H1 (cell line): Measurements from ENCODE around the gene ACACB. TPM values are rescaled to one million over a fixed set of nuclear protein-coding genes. Genes with fewer than 3 reads are reported as not detected.

Experiments
- CTCF ChIA-PET: fragments of 300-600 bp; sonication (Branson Sonifier 250); formaldehyde crosslinking; loops from one replicate; lab custom pipeline; 2021; ENCODE audit not compliant: partially characterized antibody; lab: Charles Lee
- POLR2A ChIA-PET: fragments of 300-600 bp; sonication (Branson Sonifier 250); formaldehyde crosslinking; loops from one replicate; lab custom pipeline; 2021; ENCODE audit warnings: inconsistent platforms; ENCODE audit not compliant: partially characterized antibody; lab: Charles Lee
- DNase-seq, 2 experiments: peaks; one replicate each; pipeline versions ENCODE4 v3.0.0 to v3.0.0-alpha.2; 2010 to 2022; ENCODE audit warnings: low spot score in 2 of 2, low read depth in 1 of 2, mixed read lengths in 1 of 2
- FAIRE-seq: peaks from 2 replicates; lab custom pipeline; 2011; peaks lifted over from hg19 to GRCh38; lab: Jason Lieb, UNC
- H2AFZ ChIP-seq: 2 replicates; pipeline ENCODE4 v1.8.1; 2012; ENCODE audit warnings: low read length, inconsistent platforms
- H2AK5ac ChIP-seq: 2 replicates; pipeline ENCODE4 v1.6.1; 2013; ENCODE audit warnings: low read depth, low read length
- H2BK120ac ChIP-seq: replicated peaks from 2 replicates; pipeline ENCODE3; 2013; ENCODE audit warnings: low read depth, low read length, inconsistent platforms
- H2BK12ac ChIP-seq: 2 replicates; pipeline ENCODE4 v1.6.1; 2013; ENCODE audit warnings: low read depth, low read length
- H2BK15ac ChIP-seq: 2 replicates; pipeline ENCODE4 v1.6.1; 2013; ENCODE audit warnings: low read length
- H2BK20ac ChIP-seq: 2 replicates; pipeline ENCODE4 v1.6.1; 2013; ENCODE audit warnings: low read length
- H2BK5ac ChIP-seq: 2 replicates; pipeline ENCODE4 v1.6.1; 2013; ENCODE audit warnings: low read depth, low read length
- H3K14ac ChIP-seq: 2 replicates; pipeline ENCODE4 v1.6.1; 2013; ENCODE audit warnings: inconsistent platforms; ENCODE audit not compliant: insufficient read length
- H3K18ac ChIP-seq: 2 replicates; pipeline ENCODE4 v1.6.1; 2013; ENCODE audit warnings: low read length; ENCODE audit errors: extremely low read depth
- H3K23ac ChIP-seq: 2 replicates; pipeline ENCODE4 v1.6.1; 2013; ENCODE audit warnings: inconsistent platforms; ENCODE audit not compliant: insufficient read length
- H3K23me2 ChIP-seq: 2 replicates; pipeline ENCODE4 v1.6.1; 2013; ENCODE audit warnings: low read depth, low read length
- H3K27ac ChIP-seq: 2 replicates; pipeline ENCODE4 v1.6.1; 2011; ENCODE audit warnings: low read depth, low read length, inconsistent platforms
- H3K27me3 ChIP-seq, 4 experiments: replicated peaks in 1 of 4; 1 replicate in 1 of 4; 2 replicates in 3 of 4; pipeline versions ENCODE4 v1.6.1 to v1.8.1; 2011 to 2013; ENCODE audit warnings: low read length in 3 of 4, mild to moderate bottlenecking in 3 of 4, inconsistent platforms in 2 of 4, mixed read lengths in 2 of 4, moderate library complexity in 1 of 4; ENCODE audit not compliant: control insufficient read depth in 3 of 4, insufficient read depth in 3 of 4; ENCODE audit errors: extremely low read depth in 1 of 4
- H3K36me3 ChIP-seq, 4 experiments: 2 replicates each; pipeline versions ENCODE4 v1.6.1 to v1.8.1; 2011 to 2013; ENCODE audit warnings: mild to moderate bottlenecking in 4 of 4, low read length in 3 of 4, moderate library complexity in 2 of 4, control low read depth in 1 of 4, inconsistent platforms in 1 of 4; ENCODE audit not compliant: insufficient read depth in 4 of 4, control insufficient read depth in 2 of 4
- H3K4ac ChIP-seq: replicated peaks from 2 replicates; pipeline ENCODE3; 2013; ENCODE audit warnings: low read length, low read depth, mixed read lengths, inconsistent platforms; ENCODE audit not compliant: insufficient read length
- H3K4me1 ChIP-seq, 4 experiments: replicated peaks in 1 of 4; 1 replicate in 1 of 4; 2 replicates in 3 of 4; pipeline versions ENCODE4 v1.6.1 to v1.8.1; 2011 to 2013; ENCODE audit warnings: low read length in 3 of 4, inconsistent platforms in 2 of 4, mixed read lengths in 1 of 4; ENCODE audit not compliant: insufficient read depth in 4 of 4, control insufficient read depth in 3 of 4
- H3K4me2 ChIP-seq, 2 experiments: 2 replicates each; pipeline versions ENCODE4 v1.6.1 to v1.8.1; 2011 to 2013; ENCODE audit warnings: low read depth in 2 of 2, low read length in 2 of 2, control low read depth in 1 of 2, inconsistent platforms in 1 of 2, mild to moderate bottlenecking in 1 of 2; ENCODE audit not compliant: insufficient read depth in 1 of 2
- H3K4me3 ChIP-seq, 4 experiments: fragments of 200-600, 300-600 bp in 1 of 4; sonication (generic), shearing (Covaris generic), sonication (Bioruptor Twin) in 1 of 4; 2 replicates each; pipeline versions ENCODE4 v1.5.1 to v1.8.1; 2011 to 2016; ENCODE audit warnings: low read length in 4 of 4, low read depth in 3 of 4, control low read depth in 2 of 4, inconsistent platforms in 2 of 4, mild to moderate bottlenecking in 2 of 4, mixed read lengths in 1 of 4, moderate library complexity in 1 of 4; ENCODE audit not compliant: insufficient read depth in 2 of 4; ENCODE audit errors: extremely low read depth in 1 of 4
- H3K56ac ChIP-seq: replicated peaks from 2 replicates; pipeline ENCODE3; 2013; ENCODE audit warnings: low read depth, mild to moderate bottlenecking, mixed read lengths, low read length, inconsistent platforms; ENCODE audit not compliant: insufficient read length
- H3K79me1 ChIP-seq: 2 replicates; pipeline ENCODE4 v1.6.1; 2013; ENCODE audit warnings: low read depth, low read length, control low read depth
- H3K79me2 ChIP-seq, 2 experiments: 2 replicates each; pipeline versions ENCODE4 v1.6.1 to v1.8.1; 2012 to 2013; ENCODE audit warnings: low read length in 2 of 2, mild to moderate bottlenecking in 2 of 2, inconsistent platforms in 1 of 2; ENCODE audit not compliant: insufficient read depth in 2 of 2, control insufficient read depth in 1 of 2
- H3K9ac ChIP-seq, 4 experiments: replicated peaks in 1 of 4; 1 replicate in 1 of 4; 2 replicates in 3 of 4; pipeline versions ENCODE4 v1.6.1 to v1.8.1; 2011 to 2013; ENCODE audit warnings: low read depth in 3 of 4, low read length in 3 of 4, control low read depth in 2 of 4, mild to moderate bottlenecking in 2 of 4, moderate library complexity in 2 of 4, inconsistent platforms in 1 of 4; ENCODE audit errors: extremely low read depth in 1 of 4
- H3K9me3 ChIP-seq, 2 experiments: 2 replicates each; pipeline versions ENCODE4 v1.6.1 to v1.8.1; 2012 to 2013; ENCODE audit warnings: mild to moderate bottlenecking in 2 of 2, moderate library complexity in 2 of 2, control low read depth in 1 of 2, inconsistent platforms in 1 of 2, low read depth in 1 of 2, low read length in 1 of 2, mixed read lengths in 1 of 2; ENCODE audit not compliant: insufficient read depth in 2 of 2
- H4K20me1 ChIP-seq, 2 experiments: replicated peaks in 1 of 2; 2 replicates each; pipeline versions ENCODE3 to v1.8.1; 2011 to 2013; ENCODE audit warnings: inconsistent platforms in 2 of 2, low read length in 2 of 2, mild to moderate bottlenecking in 1 of 2; ENCODE audit not compliant: insufficient read depth in 2 of 2, control insufficient read depth in 1 of 2
- H4K5ac ChIP-seq: 2 replicates; pipeline ENCODE4 v1.6.1; 2013; ENCODE audit warnings: low read length, low read depth, mixed read lengths, inconsistent platforms; ENCODE audit not compliant: insufficient read length
- H4K8ac ChIP-seq: 2 replicates; pipeline ENCODE4 v1.8.0; 2013; ENCODE audit warnings: mild to moderate bottlenecking, moderate library complexity, low read length, inconsistent platforms; ENCODE audit not compliant: insufficient read depth; ENCODE audit errors: extremely low read depth
- H4K91ac ChIP-seq: replicated peaks from 2 replicates; pipeline ENCODE3; 2013; ENCODE audit warnings: low read length, mixed read lengths, inconsistent platforms; ENCODE audit not compliant: insufficient read length
- WGBS, 2 experiments: shearing (Covaris generic) in 1 of 2; methylation state at CpG; one replicate each; pipeline versions ENCODE4 v1.1.6 to v1.1.7; 2013 to 2015; ENCODE audit warnings: low lambda C conversion rate in 2 of 2, mixed read lengths in 2 of 2, inconsistent platforms in 1 of 2, low coverage in 1 of 2, missing lambda C conversion rate in 1 of 2; ENCODE audit not compliant: insufficient replicate concordance in 2 of 2, insufficient coverage in 1 of 2, insufficient read length in 1 of 2; ENCODE audit errors: extremely low coverage in 1 of 2, missing lambda C conversion rate in 1 of 2; 5-methylcytosine and 5-hydroxymethylcytosine counted together
- polyA plus RNA-seq, 7 experiments: library from polyadenylated mRNA; depleted of rRNA in 3 of 7; stranded (reverse) in 5 of 7; unstranded in 2 of 7; fragments of >200 nt in 5 of 7; fragments of 200-250 nt in 2 of 7; gene quantifications; 1 replicate in 5 of 7; 2 replicates in 1 of 7; 4 replicates in 1 of 7; pipeline versions ENCODE4 v1.2.1 to v1.2.3, GENCODE V29; 2011 to 2013; ENCODE audit warnings: missing spikeins in 2 of 7, mixed read lengths in 2 of 7
- total RNA-seq: library from RNA; stranded (reverse); fragmentation: NEBNext Ultra II Directional; extraction: Animal tissue kit (Norgen Biotek cat#: 25700); gene quantifications from 2 replicates; pipeline ENCODE4 v1.2.1, GENCODE V29; 2021

The ACACB gene
- total and polyA plus RNA-seq, 2 of the 8 experiments (the other 6 are each of a cell fraction or from before 2014, with no cell fraction given): 5.8 to 15.3 TPM

DNA sequence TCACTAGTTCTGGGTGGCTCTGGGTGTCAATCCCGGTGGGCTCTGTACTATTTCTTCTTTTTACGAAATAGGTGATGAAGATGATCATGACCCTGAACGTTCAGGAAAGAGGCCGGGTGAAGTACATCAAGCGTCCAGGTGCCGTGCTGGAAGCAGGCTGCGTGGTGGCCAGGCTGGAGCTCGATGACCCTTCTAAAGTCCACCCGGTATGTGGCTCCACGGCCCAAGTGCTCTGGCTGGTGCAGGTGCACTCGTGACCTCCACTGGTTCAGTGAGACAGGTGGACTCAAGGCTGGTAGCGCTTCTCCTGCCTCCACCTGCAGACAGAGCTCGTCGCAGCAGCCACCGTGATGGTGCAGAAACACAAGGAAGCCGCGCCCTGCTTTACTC is 85.1 kb downstream of the ACACB start:
- Histone ChIP-seq H3K4me2 (no peak overlapping the region), H3K27ac (no peak overlapping the region), H3K4ac (no peak overlapping the region), H4K8ac (no peak overlapping the region), H2BK20ac (no peak overlapping the region), H3K79me2 (no peaks in the 10 kb centered on the region), H3K14ac (no peak overlapping the region), H3K4me3 (no peak overlapping the region), H3K56ac (no peak overlapping the region), H3K36me3 (no peaks in the 10 kb centered on the region; a peak in 1 of 8 replicates), H2BK120ac (no peak overlapping the region), H3K23ac (no peak overlapping the region), H3K79me1 (no peaks in the 10 kb centered on the region; the same call in 1 of the 2 replicates), H3K9ac (no peak overlapping the region), H2BK5ac (no peak overlapping the region), H2BK15ac (no peak overlapping the region), H2AK5ac (no peak overlapping the region), H4K91ac (no peak overlapping the region), H3K27me3 (no peaks in the 10 kb centered on the region), H2AFZ (no peak overlapping the region), H4K5ac (no peak overlapping the region), H3K9me3 (no peaks in the 10 kb centered on the region), H3K23me2 (no peaks in the 10 kb centered on the region), H2BK12ac (no peak overlapping the region), H3K18ac (no peak overlapping the region), H4K20me1 (peaks cover 0 to 2% of the 10 kb centered on the region in 2 experiments), H3K4me1 (no peaks in the 10 kb centered on the region)
- FAIRE-seq (no peak), DNase-seq (no peak)
- ChIA-PET CTCF (interaction anchor here (1.6 kb wide), 1 partner anchor 31 kb away, joined by 3 read pairs; no protein-coding TSS in a partner anchor), POLR2A (no interaction called here)
- WGBS, 2 experiments: 92% methylated on average over 17 of the region's 17 CpGs; no CpG with 5 or more reads in 1 of the 2 experiments
